ENCODE results near the gene MYH6.

MYH6 gene

GRCh38 chr14:23339506-23340268 lies 68.4 kb downstream of the MYH6 start:
- DNase-seq (ENCODE audit: low read depth in 2 of 2, low spot score in 1 of 2): no peak

GRCh38 chr14:23335623-23336022 lies 72.5 kb downstream of the MYH6 start:
- DNase-seq (ENCODE audit: low read depth in 2 of 2, low spot score in 1 of 2): no peak

All from stimulated activated CD8-positive, alpha-beta memory T cell treated with anti-CD3 and anti-CD28 coated beads, Interleukin-4, amount 100 ng/mL, for 4 hours (primary cell).